OCI-LY1 (cell line): ENCODE measurements around the gene NDUFA12.

Experiments
- H2AFZ ChIP-seq: fragments of 200-600 bp; sonication (generic), shearing (Covaris generic); 2 replicates; pipeline ENCODE4 v1.6.0; 2014; ENCODE audit warnings: antibody characterized with exemption, mild to moderate bottlenecking, low read length
- H3F3A ChIP-seq: fragments of 200-600 bp; sonication (generic), shearing (Covaris generic); 2 replicates; pipeline ENCODE4 v1.6.0; 2014; ENCODE audit warnings: mild to moderate bottlenecking, antibody characterized with exemption, low read length, moderate library complexity; ENCODE audit not compliant: insufficient read depth
- H3K27ac ChIP-seq: fragments of 200-600 bp; sonication (generic); 2 replicates; pipeline ENCODE4 v1.5.1; 2014; ENCODE audit warnings: low read length, mixed run types, mild to moderate bottlenecking, low read depth; ENCODE audit not compliant: poor library complexity, severe bottlenecking
- H3K27me3 ChIP-seq: fragments of 200-600 bp; sonication (generic); 2 replicates; pipeline ENCODE4 v1.6.0; 2014; ENCODE audit warnings: antibody characterized with exemption, mild to moderate bottlenecking, low read length, moderate library complexity; ENCODE audit not compliant: insufficient read depth
- H3K36me3 ChIP-seq: fragments of 200-600 bp; sonication (generic); 2 replicates; pipeline ENCODE4 v1.6.1; 2014; ENCODE audit warnings: mild to moderate bottlenecking, antibody characterized with exemption, low read length, moderate library complexity, mixed read lengths; ENCODE audit not compliant: insufficient read depth
- H3K4me1 ChIP-seq: fragments of 200-600 bp; sonication (generic); 2 replicates; pipeline ENCODE4 v1.5.1; 2014; ENCODE audit warnings: mild to moderate bottlenecking, low read length, moderate library complexity; ENCODE audit not compliant: insufficient read depth, severe bottlenecking
- H3K4me2 ChIP-seq: fragments of 200-600 bp; sonication (generic), shearing (Covaris generic); 2 replicates; pipeline ENCODE4 v1.6.1; 2014; ENCODE audit warnings: low read length
- H3K4me3 ChIP-seq: fragments of 200-600 bp; sonication (generic); 2 replicates; pipeline ENCODE4 v1.5.1; 2014; ENCODE audit warnings: low read length, low read depth, mild to moderate bottlenecking, mixed read lengths; ENCODE audit not compliant: poor library complexity, severe bottlenecking
- H3K79me2 ChIP-seq: fragments of 200-600 bp; shearing (Covaris generic); 2 replicates; pipeline ENCODE4 v1.6.1; 2016; ENCODE audit warnings: mixed run types, low read length, mixed read lengths; ENCODE audit not compliant: insufficient read depth
- H3K9ac ChIP-seq: fragments of 200-600 bp; sonication (generic), shearing (Covaris generic); 2 replicates; pipeline ENCODE4 v1.6.1; 2014; ENCODE audit warnings: mild to moderate bottlenecking, low read length, mixed read lengths
- H3K9me2 ChIP-seq: fragments of 200-600 bp; sonication (generic), shearing (Covaris generic); 2 replicates; pipeline ENCODE4 v1.6.1; 2014; ENCODE audit warnings: low read depth, mild to moderate bottlenecking, low read length, mixed read lengths
- H3K9me3 ChIP-seq: fragments of 200-600 bp; shearing (Covaris generic); 2 replicates; pipeline ENCODE4 v1.6.1; 2014; ENCODE audit warnings: low read length, mixed read lengths
- H4K20me1 ChIP-seq: fragments of 200-600 bp; sonication (generic), shearing (Covaris generic); 2 replicates; pipeline ENCODE4 v1.6.0; 2016; ENCODE audit warnings: mild to moderate bottlenecking, low read length; ENCODE audit not compliant: insufficient read depth
- EZH2 ChIP-seq: fragments of 200-600 bp; sonication (generic), shearing (Covaris generic); IDR thresholded peaks from 2 replicates; pipeline ENCODE4 v1.8.0; 2017; ENCODE audit warnings: borderline replicate concordance, mixed run types, mild to moderate bottlenecking, antibody characterized with exemption, low read length, moderate library complexity, mixed read lengths
- TF ChIP-seq, protein P1 (sequence below): fragments of 200-600 bp; sonication (generic), shearing (Covaris generic); IDR thresholded peaks from 2 replicates; pipeline ENCODE4 v1.5.1; 2017; ENCODE audit warnings: mild to moderate bottlenecking, antibody characterized with exemption, low read length, moderate library complexity, mixed read lengths

NDUFA12 gene

DNA sequence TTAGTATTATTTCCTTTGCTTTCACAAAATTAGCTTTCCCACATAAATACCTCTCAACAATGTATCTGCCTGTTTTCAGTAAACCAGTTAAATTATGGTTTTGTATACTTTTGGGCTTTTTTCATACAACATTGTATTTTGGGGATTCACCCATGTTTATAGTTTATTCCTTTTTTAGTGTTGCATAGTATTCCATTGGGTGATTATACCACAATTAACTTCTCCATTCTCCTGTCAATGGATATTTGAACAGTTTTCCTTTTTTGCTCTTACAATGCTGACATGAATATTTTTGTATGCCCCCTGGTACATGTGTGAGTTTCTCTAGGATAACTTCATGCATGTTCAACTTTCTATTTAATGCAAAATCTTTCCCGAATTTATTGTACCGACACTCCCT lies 12.6 kb upstream of the NDUFA12 start:
- Histone ChIP-seq H3K9ac (no peak overlapping the region), H3K79me2 (no peaks in the 10 kb centered on the region), H3K9me3 (no peaks in the 10 kb centered on the region; the same call in 1 of the 2 replicates), H2AFZ (no peak overlapping the region), H3K4me2 (no peak overlapping the region), H3K4me3 (no peak overlapping the region), H3K36me3 (no peaks in the 10 kb centered on the region), H4K20me1 (no peaks in the 10 kb centered on the region), H3K4me1 (no peaks in the 10 kb centered on the region), H3F3A (no peaks in the 10 kb centered on the region), H3K9me2 (no peaks in the 10 kb centered on the region), H3K27me3 (no peaks in the 10 kb centered on the region), H3K27ac (no peak overlapping the region)
- TF ChIP-seq EZH2: no peak
- TF ChIP-seq, protein P1, sequence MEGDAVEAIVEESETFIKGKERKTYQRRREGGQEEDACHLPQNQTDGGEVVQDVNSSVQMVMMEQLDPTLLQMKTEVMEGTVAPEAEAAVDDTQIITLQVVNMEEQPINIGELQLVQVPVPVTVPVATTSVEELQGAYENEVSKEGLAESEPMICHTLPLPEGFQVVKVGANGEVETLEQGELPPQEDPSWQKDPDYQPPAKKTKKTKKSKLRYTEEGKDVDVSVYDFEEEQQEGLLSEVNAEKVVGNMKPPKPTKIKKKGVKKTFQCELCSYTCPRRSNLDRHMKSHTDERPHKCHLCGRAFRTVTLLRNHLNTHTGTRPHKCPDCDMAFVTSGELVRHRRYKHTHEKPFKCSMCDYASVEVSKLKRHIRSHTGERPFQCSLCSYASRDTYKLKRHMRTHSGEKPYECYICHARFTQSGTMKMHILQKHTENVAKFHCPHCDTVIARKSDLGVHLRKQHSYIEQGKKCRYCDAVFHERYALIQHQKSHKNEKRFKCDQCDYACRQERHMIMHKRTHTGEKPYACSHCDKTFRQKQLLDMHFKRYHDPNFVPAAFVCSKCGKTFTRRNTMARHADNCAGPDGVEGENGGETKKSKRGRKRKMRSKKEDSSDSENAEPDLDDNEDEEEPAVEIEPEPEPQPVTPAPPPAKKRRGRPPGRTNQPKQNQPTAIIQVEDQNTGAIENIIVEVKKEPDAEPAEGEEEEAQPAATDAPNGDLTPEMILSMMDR: no peak

DNA sequence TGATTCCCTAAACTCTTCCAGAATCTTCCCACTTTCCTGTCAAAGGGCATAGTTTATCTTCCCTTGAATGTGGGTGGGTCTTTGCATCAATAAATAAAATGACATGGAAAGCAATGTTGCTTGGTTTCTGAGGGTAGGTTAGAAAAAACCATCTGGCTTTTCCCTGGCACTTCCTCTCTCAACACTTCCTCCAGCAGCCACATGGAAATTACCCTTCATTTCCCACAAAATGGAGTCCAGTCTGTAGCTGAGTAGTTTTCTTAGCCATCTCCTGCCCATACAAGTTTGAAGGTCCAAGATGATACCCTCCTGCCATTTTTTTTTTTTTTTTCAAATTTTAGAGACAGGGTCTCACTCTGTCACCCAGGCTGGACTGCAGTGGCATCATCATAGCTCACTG lies 11.1 kb upstream of the NDUFA12 start:
- Histone ChIP-seq H3F3A (no peaks in the 10 kb centered on the region), H3K36me3 (no peaks in the 10 kb centered on the region), H3K9me3 (no peaks in the 10 kb centered on the region; the same call in 1 of the 2 replicates), H3K9ac (no peak overlapping the region), H3K9me2 (no peaks in the 10 kb centered on the region), H3K4me1 (no peaks in the 10 kb centered on the region), H3K4me2 (no peak overlapping the region), H4K20me1 (no peaks in the 10 kb centered on the region), H3K27ac (no peak overlapping the region), H3K4me3 (no peak overlapping the region), H3K79me2 (no peaks in the 10 kb centered on the region), H2AFZ (no peak overlapping the region), H3K27me3 (no peaks in the 10 kb centered on the region)
- TF ChIP-seq EZH2: no peak
- TF ChIP-seq, protein P1: no peak

DNA sequence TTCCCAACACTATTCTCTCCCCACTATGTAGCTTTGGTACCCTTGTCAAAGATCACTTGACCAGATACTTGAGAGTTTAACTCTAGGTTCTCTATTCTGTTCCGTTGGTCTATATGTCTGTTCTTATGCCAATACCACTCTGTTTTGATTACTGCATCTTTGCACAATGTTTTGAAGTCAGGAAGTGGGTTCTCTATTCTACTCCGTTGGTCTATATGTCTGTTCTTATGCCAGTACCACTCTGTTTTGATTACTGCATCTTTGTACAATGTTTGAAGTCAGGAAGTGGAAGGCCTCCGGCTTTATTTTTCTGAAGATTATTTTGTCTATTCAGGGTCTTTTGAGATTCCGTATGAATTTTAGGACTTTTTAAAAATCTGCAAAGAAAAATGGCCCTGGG lies 2.7 kb upstream of the NDUFA12 start:
- Histone ChIP-seq H3K9me3 (0 out of 2 replicates have a peak, but pooled peaks cover 6% of the 10 kb centered on the region), H3K9ac (no peak overlapping the region), H3K79me2 (peaks cover 10% of the 10 kb centered on the region), H3K27me3 (no peaks in the 10 kb centered on the region), H4K20me1 (no peaks in the 10 kb centered on the region), H3F3A (no peaks in the 10 kb centered on the region), H3K9me2 (no peaks in the 10 kb centered on the region), H2AFZ (no peak overlapping the region), H3K4me1 (peaks cover 18% of the 10 kb centered on the region), H3K4me2 (no peak overlapping the region), H3K36me3 (peaks cover under 1% of the 10 kb centered on the region), H3K4me3 (no peak overlapping the region), H3K27ac (no peak overlapping the region)
- TF ChIP-seq, protein P1: no peak
- TF ChIP-seq EZH2: no peak
